ENCODE data around the gene HOXA6. TPM values are rescaled to one million over a fixed set of nuclear protein-coding genes. Genes with fewer than 3 reads are reported as not detected.

Gene HOXA6
- total and polyA plus RNA-seq, 4 donors, result 0.23 TPM; not detected in 3

GRCh38 chr7:27107391-27108381 lies 39.9 kb downstream of the HOXA6 start:
- Histone ChIP-seq H3K4me3 (ENCODE audit: low read depth in 1 of 3, low read length in 3 of 3) (no peak overlapping the region), H3K9ac (ENCODE audit: low read depth in 1 of 2, low read length in 2 of 2) (no peak overlapping the region), H3K27ac (ENCODE audit: low read depth in 1 of 2, low read length in 2 of 2) (peak overlapping the region; percentile 71), H3K36me3 (ENCODE audit: control insufficient read depth in 4 of 4, insufficient read depth in 3 of 4, low read depth in 1 of 4, low read length in 3 of 4) (no peaks in the 10 kb centered on the region), H3K9me3 (ENCODE audit: control insufficient read depth in 4 of 4, low read length in 3 of 4) (no peaks in the 10 kb centered on the region), H3K4me1 (ENCODE audit: control insufficient read depth in 4 of 4, insufficient read depth in 4 of 4, low read length in 3 of 4) (peaks cover 0 to 3% (median 1%) of the 10 kb centered on the region in 4 donors), H3K27me3 (ENCODE audit: control insufficient read depth in 4 of 4, insufficient read depth in 4 of 4, low read length in 3 of 4) (peaks cover 0 to 31% (median 7%) of the 10 kb centered on the region in 4 donors)
- DNase-seq (ENCODE audit: low spot score), result peak; percentile 27
- TF ChIP-seq TAF1 (conservative IDR thresholded peaks at IDR 0.05) (no peak), RXRA (IDR thresholded peaks at IDR 0.05) (no peak), ATF3 (IDR thresholded peaks at IDR 0.05) (no peak), HNF4A (conservative IDR thresholded peaks at IDR 0.05) (no peak), YY1 (IDR thresholded peaks at IDR 0.05) (no peak), SP1 (IDR thresholded peaks at IDR 0.05) (no peak), GABPA (IDR thresholded peaks at IDR 0.05 in 1 of 2, conservative IDR thresholded peaks at IDR 0.05 in 1 of 2) (no peak), NR2F2 (IDR thresholded peaks at IDR 0.05) (no peak), HNF4G (IDR thresholded peaks at IDR 0.05) (no peak), CTCF (IDR thresholded peaks at IDR 0.05; ENCODE audit: low read depth, low read length, missing input control) (no peak), FOXA2 (IDR thresholded peaks at IDR 0.05) (no peak), MAX (IDR thresholded peaks at IDR 0.05) (no peak), ZBTB33 (IDR thresholded peaks at IDR 0.05) (no peak), EGR1 (IDR thresholded peaks at IDR 0.05; ENCODE audit: low read depth in 2 of 2) (no peak), FOXA1 (IDR thresholded peaks at IDR 0.05) (no peak)
- WGBS, result 23% methylated on average over 47 of the region's 47 CpGs

GRCh38 chr7:27106901-27107240 lies 40.7 kb downstream of the HOXA6 start:
- DNase-seq (ENCODE audit: low spot score), result no peak
- TF ChIP-seq NR2F2 (IDR thresholded peaks at IDR 0.05) (no peak), YY1 (IDR thresholded peaks at IDR 0.05) (no peak)
- peak overlapping the region in 1 of 3 donors; percentile 20 for H3K4me3 ChIP-seq (ENCODE audit: low read depth in 1 of 3, low read length in 3 of 3)
- WGBS, result 18% methylated on average over 14 of the region's 14 CpGs
- H3K27me3 ChIP-seq (ENCODE audit: control insufficient read depth in 4 of 4, insufficient read depth in 4 of 4, low read length in 3 of 4), result peaks cover 0 to 29% (median 7%) of the 10 kb centered on the region in 4 donors
- peaks cover 0 to 4% (median 2%) of the 10 kb centered on the region in 4 donors for H3K4me1 ChIP-seq (ENCODE audit: control insufficient read depth in 4 of 4, insufficient read depth in 4 of 4, low read length in 3 of 4)
- no peaks in the 10 kb centered on the region for H3K9me3 ChIP-seq (ENCODE audit: control insufficient read depth in 4 of 4, low read length in 3 of 4)
- no peaks in the 10 kb centered on the region for H3K36me3 ChIP-seq (ENCODE audit: control insufficient read depth in 4 of 4, insufficient read depth in 3 of 4, low read depth in 1 of 4, low read length in 3 of 4)
- peak overlapping the region; percentile 36 to 62 for H3K27ac ChIP-seq (ENCODE audit: low read depth in 1 of 2, low read length in 2 of 2)
- no peak overlapping the region for H3K9ac ChIP-seq (ENCODE audit: low read depth in 1 of 2, low read length in 2 of 2)
